ENCODE data around the gene TRIP10.

GRCh38 chr19:6707658-6708018 is 31.8 kb upstream of the TRIP10 start:
- TF ChIP-seq ARNTL (CRISPR knock-in tag; IDR thresholded peaks at IDR 0.05; ENCODE audit: borderline replicate concordance, low read depth) (no peak), OSR1 (CRISPR knock-in tag; IDR thresholded peaks at IDR 0.05) (no peak), PATZ1 (CRISPR knock-in tag; IDR thresholded peaks at IDR 0.05; ENCODE audit: borderline replicate concordance) (no peak), ZNF70 (CRISPR knock-in tag; IDR thresholded peaks at IDR 0.05) (no peak), CREB5 (CRISPR knock-in tag; IDR thresholded peaks at IDR 0.05; ENCODE audit: low read depth) (no peak), ZFP30 (CRISPR knock-in tag; IDR thresholded peaks at IDR 0.05) (no peak), GLIS3 (CRISPR knock-in tag; IDR thresholded peaks at IDR 0.05) (no peak), CSDC2 (CRISPR knock-in tag; IDR thresholded peaks at IDR 0.05) (no peak)
